Measurements from ENCODE around the gene POGLUT2. TPM values are rescaled to one million over a fixed set of nuclear protein-coding genes. Genes with fewer than 3 reads are reported as not detected.

POGLUT2 gene
- polyA plus RNA-seq, 1 donor (not counting 4 experiments of a cell fraction or from before 2014, with no cell fraction given): 8.8 TPM

DNA sequence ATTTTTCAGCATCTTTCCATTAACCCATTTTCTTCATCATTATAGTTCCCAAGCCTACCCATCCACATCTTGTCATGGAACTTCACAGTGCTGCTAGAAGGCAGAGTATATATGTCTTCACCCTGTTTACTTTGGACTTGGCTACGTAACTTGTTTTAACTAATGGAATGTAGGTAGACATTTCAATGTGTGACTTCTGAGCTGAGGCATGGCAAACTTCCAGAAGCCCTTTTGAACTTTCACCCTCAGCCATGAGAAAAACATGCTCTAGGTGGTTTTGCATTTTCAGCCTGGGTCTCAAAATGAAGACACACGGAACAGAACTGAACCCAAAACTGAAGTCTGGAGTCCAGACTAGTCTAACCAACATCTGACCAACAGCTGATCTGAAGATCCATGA is 28.3 kb downstream of the POGLUT2 start:
- Histone ChIP-seq H3K4me2 (ENCODE audit: control insufficient read depth, extremely low read depth, insufficient read depth, low read depth, low read length) (no peak overlapping the region), H3K27me3 (ENCODE audit: control insufficient read depth, extremely low read depth, insufficient read depth, low read length) (no peaks in the 10 kb centered on the region), H3K27ac (ENCODE audit: control insufficient read depth, insufficient read depth, low read length) (no peak overlapping the region), H3K9ac (ENCODE audit: control insufficient read depth, extremely low read depth, insufficient read depth, low read length) (no peak overlapping the region), H4K20me1 (ENCODE audit: control insufficient read depth, extremely low read depth, insufficient read depth, low read length) (no peaks in the 10 kb centered on the region), H3K9me1 (ENCODE audit: control insufficient read depth, extremely low read depth, insufficient read depth, low read length) (no peaks in the 10 kb centered on the region), H3K4me3 (ENCODE audit: control insufficient read depth in 2 of 3, extremely low read depth in 1 of 3, insufficient read depth in 2 of 3, low read depth in 1 of 3, low read length in 3 of 3) (no peak overlapping the region), H3K79me2 (ENCODE audit: control insufficient read depth, insufficient read depth, low read length) (peaks cover 10% of the 10 kb centered on the region), H3K36me3 (ENCODE audit: control insufficient read depth in 2 of 2, extremely low read depth in 1 of 2, insufficient read depth in 2 of 2, low read length in 2 of 2) (no peaks in the 10 kb centered on the region), H3K4me1 (ENCODE audit: control insufficient read depth, extremely low read depth, insufficient read depth, low read length) (peaks cover 7% of the 10 kb centered on the region), H2AFZ (ENCODE audit: control insufficient read depth, low read length) (no peak overlapping the region), H3K9me3 (ENCODE audit: control insufficient read depth, low read depth, low read length) (no peaks in the 10 kb centered on the region)
- DNase-seq (ENCODE audit: low read depth, low spot score) (no peak), FAIRE-seq (no peak)
- TF ChIP-seq, protein P1, sequence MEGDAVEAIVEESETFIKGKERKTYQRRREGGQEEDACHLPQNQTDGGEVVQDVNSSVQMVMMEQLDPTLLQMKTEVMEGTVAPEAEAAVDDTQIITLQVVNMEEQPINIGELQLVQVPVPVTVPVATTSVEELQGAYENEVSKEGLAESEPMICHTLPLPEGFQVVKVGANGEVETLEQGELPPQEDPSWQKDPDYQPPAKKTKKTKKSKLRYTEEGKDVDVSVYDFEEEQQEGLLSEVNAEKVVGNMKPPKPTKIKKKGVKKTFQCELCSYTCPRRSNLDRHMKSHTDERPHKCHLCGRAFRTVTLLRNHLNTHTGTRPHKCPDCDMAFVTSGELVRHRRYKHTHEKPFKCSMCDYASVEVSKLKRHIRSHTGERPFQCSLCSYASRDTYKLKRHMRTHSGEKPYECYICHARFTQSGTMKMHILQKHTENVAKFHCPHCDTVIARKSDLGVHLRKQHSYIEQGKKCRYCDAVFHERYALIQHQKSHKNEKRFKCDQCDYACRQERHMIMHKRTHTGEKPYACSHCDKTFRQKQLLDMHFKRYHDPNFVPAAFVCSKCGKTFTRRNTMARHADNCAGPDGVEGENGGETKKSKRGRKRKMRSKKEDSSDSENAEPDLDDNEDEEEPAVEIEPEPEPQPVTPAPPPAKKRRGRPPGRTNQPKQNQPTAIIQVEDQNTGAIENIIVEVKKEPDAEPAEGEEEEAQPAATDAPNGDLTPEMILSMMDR (optimal IDR thresholded peaks at IDR 0.05 in 1 of 3, IDR thresholded peaks at IDR 0.05 in 1 of 3, conservative IDR thresholded peaks at IDR 0.05 in 1 of 3; ENCODE audit: extremely low read depth in 1 of 3, insufficient read depth in 2 of 3, low read length in 3 of 3): no peak
- no peak for TF ChIP-seq EZH2 (IDR thresholded peaks at IDR 0.05; ENCODE audit: low read length)
- dilution Hi-C loops (cut with MboI; ENCODE audit: extremely low pct_ligation_motif_present, low sequenced_read_pairs): no loop called here

GRCh38 chr13:102769679-102770078 is 29.1 kb downstream of the POGLUT2 start:
- no peaks in the 10 kb centered on the region for H3K9me1 ChIP-seq (ENCODE audit: control insufficient read depth, extremely low read depth, insufficient read depth, low read length)
- H3K27me3 ChIP-seq (ENCODE audit: control insufficient read depth, extremely low read depth, insufficient read depth, low read length): no peaks in the 10 kb centered on the region
- H3K27ac ChIP-seq (ENCODE audit: control insufficient read depth, insufficient read depth, low read length): no peak overlapping the region
- H3K36me3 ChIP-seq (ENCODE audit: control insufficient read depth in 2 of 2, extremely low read depth in 1 of 2, insufficient read depth in 2 of 2, low read length in 2 of 2): no peaks in the 10 kb centered on the region
- peaks cover 10% of the 10 kb centered on the region for H3K79me2 ChIP-seq (ENCODE audit: control insufficient read depth, insufficient read depth, low read length)
- H4K20me1 ChIP-seq (ENCODE audit: control insufficient read depth, extremely low read depth, insufficient read depth, low read length): no peaks in the 10 kb centered on the region
- H3K4me3 ChIP-seq (ENCODE audit: control insufficient read depth in 2 of 3, extremely low read depth in 1 of 3, insufficient read depth in 2 of 3, low read depth in 1 of 3, low read length in 3 of 3): no peak overlapping the region
- no peak overlapping the region for H3K9ac ChIP-seq (ENCODE audit: control insufficient read depth, extremely low read depth, insufficient read depth, low read length)
- FAIRE-seq (no peak), DNase-seq (ENCODE audit: low read depth, low spot score) (no peak)
- dilution Hi-C loops (cut with MboI; ENCODE audit: extremely low pct_ligation_motif_present, low sequenced_read_pairs): no loop called here
- no peaks in the 10 kb centered on the region for H3K9me3 ChIP-seq (ENCODE audit: control insufficient read depth, low read depth, low read length)
- H3K4me1 ChIP-seq (ENCODE audit: control insufficient read depth, extremely low read depth, insufficient read depth, low read length): peaks cover 7% of the 10 kb centered on the region
- no peak overlapping the region for H3K4me2 ChIP-seq (ENCODE audit: control insufficient read depth, extremely low read depth, insufficient read depth, low read depth, low read length)
- no peak for TF ChIP-seq EZH2 (IDR thresholded peaks at IDR 0.05; ENCODE audit: low read length)
- TF ChIP-seq, protein P1 (optimal IDR thresholded peaks at IDR 0.05 in 1 of 3, IDR thresholded peaks at IDR 0.05 in 1 of 3, conservative IDR thresholded peaks at IDR 0.05 in 1 of 3; ENCODE audit: extremely low read depth in 1 of 3, insufficient read depth in 2 of 3, low read length in 3 of 3): no peak
- no peak overlapping the region for H2AFZ ChIP-seq (ENCODE audit: control insufficient read depth, low read length)

Measured in keratinocyte (primary cell).